HG03039 (cell line): ENCODE measurements around the gene CR1L.
"Not testable (repeated sequence)": the region's sequence is repeated elsewhere in the genome, so short reads cannot be mapped to it uniquely, and the experiment has no call there.

Experiments used
- ATAC-seq: cut with Tn5 transposase; IDR thresholded peaks from one replicate; pipeline ENCODE4 v1.9.1; 2021; ENCODE audit warnings: mild to moderate bottlenecking, moderate library complexity; ENCODE audit not compliant: unreplicated experiment

Gene CR1L

GRCh38 chr1:207645635-207646081, 725 bp downstream of the CR1L start:
- ATAC-seq: no peak

DNA sequence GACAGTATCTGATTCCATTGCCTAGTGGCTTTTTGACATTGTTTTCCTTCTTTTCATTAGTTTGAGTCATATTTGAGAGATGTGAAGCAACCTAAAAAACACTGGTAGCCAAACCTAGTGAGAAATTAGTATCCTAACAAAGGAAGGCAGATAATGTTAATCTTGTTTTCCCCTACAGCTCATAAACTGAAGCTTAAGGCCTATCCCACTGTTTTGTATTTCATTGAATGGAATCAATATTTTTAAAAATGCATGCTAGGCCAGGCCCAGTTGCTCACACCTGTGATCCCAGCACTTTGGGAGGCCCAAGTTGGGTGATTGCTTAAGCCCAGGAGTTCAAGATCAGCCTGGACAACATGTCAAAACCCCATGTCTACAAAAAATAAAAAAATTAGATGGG, 1.2 kb downstream of the CR1L start:
- no peak for ATAC-seq

- no peak for ATAC-seq
Observed at GRCh38 chr1:207646944-207647579, 2.1 kb downstream of the CR1L start.

- no peak for ATAC-seq
Observed at GRCh38 chr1:207647671-207648333, 2.9 kb downstream of the CR1L start.

DNA sequence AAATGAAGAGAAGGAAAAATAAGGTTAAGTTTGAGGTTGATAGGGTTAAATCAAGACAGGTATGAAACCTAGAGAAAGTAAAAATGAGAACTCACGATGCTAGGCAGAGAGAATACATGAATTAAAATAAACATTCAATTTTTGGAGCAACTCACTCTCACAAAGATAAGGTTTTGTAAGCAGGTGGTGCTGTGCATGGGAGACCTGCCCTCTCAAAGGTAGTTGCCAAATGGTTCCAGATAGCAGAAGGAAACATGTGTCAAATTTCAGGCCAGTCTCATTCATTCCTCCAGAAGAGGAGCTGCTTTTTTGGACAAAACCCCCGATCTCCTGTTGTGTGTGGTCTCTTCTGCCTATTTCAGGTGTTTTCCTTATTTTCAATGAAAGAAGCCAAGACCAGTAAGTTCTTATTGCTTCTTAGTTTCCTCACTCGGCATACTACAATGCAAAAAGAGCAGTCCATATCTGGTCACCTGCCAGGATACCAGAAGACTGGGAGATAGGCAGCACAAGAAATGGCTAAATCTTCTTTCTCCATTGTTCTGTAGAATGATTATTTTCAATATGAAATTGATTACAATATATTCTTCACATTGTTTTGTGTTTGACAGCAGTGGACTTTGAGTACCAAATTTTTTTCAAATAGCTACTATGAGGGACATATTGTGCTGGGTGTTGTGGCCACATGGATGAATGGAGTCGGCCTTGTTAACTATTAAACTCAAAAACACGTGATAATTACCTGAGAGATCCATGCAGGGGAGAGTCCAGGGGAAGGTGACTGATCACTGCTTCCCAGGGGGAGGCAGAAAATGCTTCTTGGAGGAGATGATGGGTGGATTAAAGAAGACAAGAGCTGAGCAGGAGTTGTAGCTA, 3.6 kb downstream of the CR1L start:
- no peak for ATAC-seq

GRCh38 chr1:207649210-207649753, 4.3 kb downstream of the CR1L start:
- no peak for ATAC-seq

DNA sequence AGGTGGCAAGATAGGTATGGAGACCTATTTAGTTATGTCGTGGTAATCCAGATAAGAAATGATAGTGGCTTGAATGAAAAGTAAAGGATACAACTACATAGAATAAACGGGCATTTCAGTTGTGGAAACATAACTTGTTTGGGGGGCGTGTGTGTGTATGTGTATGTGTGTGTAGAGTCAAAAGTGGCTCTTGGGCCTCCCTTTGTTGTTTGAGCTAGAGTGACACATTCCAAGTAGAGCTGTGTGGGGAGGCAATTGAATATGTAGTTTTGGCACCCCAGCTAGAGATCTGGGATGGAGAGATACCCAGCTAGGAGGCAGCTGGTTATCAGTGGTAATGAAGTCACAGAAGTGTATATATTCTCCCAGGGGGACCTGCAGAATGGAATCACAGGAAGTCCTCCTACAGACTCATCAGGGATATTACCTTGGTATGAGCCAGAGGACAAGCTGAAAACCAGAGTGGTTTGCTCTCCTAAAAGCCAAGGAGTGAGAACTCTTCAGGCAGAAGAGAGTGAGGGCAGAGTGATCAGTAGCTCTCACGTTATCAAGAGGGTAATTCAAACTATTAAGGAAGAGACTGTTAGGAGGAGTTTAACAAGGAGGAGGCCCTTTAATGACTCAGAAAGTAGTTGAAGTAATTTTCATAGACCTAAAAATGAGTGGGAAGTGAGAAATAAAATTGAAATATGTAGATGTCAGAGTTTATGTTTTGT, 5.1 kb downstream of the CR1L start:
- ATAC-seq: no peak

GRCh38 chr1:207651583-207651982, 6.7 kb downstream of the CR1L start:
- no peak for ATAC-seq

GRCh38 chr1:207654320-207654719, 9.4 kb downstream of the CR1L start:
- no peak for ATAC-seq

GRCh38 chr1:207658408-207658807, 13.5 kb downstream of the CR1L start:
- no peak for ATAC-seq

- ATAC-seq: no peak
Observed at GRCh38 chr1:207658904-207659485, 14.1 kb downstream of the CR1L start.

DNA sequence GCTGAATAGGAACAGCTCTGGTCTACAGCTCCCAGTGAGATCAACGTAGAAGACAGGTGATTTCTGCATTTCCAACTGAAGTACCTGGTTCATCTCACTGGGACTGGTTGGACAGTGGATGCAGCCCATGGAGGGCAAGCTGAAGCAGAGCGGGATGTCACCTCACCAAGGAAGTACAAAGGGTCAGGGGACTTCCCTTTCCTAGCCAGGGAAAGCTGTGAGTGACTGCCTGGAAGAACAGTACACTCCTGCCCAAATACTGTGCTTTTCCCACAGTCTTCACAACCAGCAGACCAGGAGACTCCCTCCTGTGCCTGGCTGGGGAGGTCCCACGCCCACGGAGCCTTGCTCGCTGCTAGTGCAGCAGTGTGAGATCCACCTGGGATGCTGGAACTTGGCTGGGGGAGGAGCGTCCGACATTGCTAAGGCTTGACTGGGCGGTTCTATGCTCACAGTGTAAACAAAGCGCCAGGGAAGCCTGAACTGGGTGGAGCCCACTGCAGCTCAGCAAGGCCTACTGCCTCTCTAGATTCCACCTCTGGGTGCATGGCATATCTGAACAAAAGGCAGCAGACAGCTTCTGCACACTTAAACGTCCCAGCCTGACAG, 14.7 kb downstream of the CR1L start:
- ATAC-seq: no peak

GRCh38 chr1:207661420-207661819, 16.5 kb downstream of the CR1L start:
- ATAC-seq: not testable (repeated sequence)

- no peak for ATAC-seq
Observed at GRCh38 chr1:207666342-207666741, 21.4 kb downstream of the CR1L start.

- ATAC-seq: no peak
Observed at GRCh38 chr1:207669528-207670009, 24.6 kb downstream of the CR1L start.

- ATAC-seq: no peak
Observed at GRCh38 chr1:207670192-207670591, 25.3 kb downstream of the CR1L start.

DNA sequence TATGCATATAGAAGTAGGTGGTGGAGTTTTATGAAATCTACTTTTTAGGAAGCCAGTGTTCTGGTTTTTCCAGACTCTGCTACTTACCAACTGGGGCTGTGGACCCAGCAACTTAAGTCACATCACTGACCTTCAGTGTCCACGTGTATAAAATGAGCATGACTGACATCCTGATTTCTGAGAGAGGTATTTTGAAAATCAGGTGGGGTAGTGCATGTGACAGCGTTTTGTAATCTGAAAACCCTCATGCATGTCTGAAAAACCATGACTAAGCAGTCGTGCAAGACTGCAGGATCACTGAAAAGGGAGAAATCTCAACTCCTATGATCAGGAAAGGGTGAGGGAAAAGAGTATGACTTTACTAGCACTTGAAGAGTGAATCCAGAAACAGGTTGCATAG, 26.1 kb downstream of the CR1L start:
- ATAC-seq: no peak

- no peak for ATAC-seq
Observed at GRCh38 chr1:207672522-207673130, 27.7 kb downstream of the CR1L start.

DNA sequence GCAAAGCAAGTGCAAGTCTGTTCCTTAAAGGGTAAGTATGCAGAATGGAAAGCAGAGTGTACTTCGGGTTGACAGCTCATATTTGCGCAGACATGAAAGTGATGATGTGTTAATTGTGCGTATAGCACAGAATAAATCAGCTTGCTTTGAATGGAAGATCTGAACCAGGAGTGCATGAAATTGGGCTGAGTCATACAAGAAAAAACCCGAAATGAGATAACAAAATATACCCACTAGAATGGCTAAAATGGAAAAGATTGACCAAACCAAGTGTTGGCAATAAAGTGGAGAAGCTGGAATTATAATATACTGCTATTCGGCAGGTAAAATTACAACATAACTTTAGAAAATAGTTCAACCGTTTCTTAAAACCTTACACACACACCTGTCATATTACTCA, 28.5 kb downstream of the CR1L start:
- ATAC-seq: no peak
